Purkinje cell (primary cell): ENCODE measurements around the gene CDX1. TPM values are rescaled to one million over a fixed set of nuclear protein-coding genes. Genes with fewer than 3 reads are reported as not detected.

Source experiments
- polyA plus RNA-seq: library from polyadenylated mRNA; unstranded; fragments of >200 nt; fragmentation: Nextera tagmentation; gene quantifications from 2 replicates; pipeline ENCODE4 v1.2.1, GENCODE V29; 2014

CDX1 gene
- not detected in 2 replicates for polyA plus RNA-seq

DNA sequence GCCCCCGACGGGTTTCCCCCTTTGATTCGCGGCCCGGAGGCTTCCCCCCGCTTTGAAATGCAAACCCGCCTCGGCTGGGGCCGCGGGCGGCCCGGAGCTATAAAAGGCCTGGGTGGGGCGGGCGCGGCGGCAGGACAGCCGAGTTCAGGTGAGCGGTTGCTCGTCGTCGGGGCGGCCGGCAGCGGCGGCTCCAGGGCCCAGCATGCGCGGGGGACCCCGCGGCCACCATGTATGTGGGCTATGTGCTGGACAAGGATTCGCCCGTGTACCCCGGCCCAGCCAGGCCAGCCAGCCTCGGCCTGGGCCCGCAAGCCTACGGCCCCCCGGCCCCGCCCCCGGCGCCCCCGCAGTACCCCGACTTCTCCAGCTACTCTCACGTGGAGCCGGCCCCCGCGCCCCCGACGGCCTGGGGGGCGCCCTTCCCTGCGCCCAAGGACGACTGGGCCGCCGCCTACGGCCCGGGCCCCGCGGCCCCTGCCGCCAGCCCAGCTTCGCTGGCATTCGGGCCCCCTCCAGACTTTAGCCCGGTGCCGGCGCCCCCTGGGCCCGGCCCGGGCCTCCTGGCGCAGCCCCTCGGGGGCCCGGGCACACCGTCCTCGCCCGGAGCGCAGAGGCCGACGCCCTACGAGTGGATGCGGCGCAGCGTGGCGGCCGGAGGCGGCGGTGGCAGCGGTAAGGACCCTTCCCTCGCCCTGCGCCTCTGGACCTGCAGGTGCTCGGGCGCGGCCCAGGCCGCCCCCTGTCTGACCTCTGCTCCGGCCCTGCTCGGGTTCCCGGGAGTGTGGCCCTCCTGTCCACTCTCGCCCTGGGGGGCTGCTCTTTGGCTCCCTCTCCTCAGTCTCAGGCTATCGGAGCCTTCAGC lies at the start of gene CDX1:
TSS of gene CDX1 (plus strand) at position 129 of the 862 bp plus-strand sequence. CDS start at position 228, 99 bp downstream.

DNA sequence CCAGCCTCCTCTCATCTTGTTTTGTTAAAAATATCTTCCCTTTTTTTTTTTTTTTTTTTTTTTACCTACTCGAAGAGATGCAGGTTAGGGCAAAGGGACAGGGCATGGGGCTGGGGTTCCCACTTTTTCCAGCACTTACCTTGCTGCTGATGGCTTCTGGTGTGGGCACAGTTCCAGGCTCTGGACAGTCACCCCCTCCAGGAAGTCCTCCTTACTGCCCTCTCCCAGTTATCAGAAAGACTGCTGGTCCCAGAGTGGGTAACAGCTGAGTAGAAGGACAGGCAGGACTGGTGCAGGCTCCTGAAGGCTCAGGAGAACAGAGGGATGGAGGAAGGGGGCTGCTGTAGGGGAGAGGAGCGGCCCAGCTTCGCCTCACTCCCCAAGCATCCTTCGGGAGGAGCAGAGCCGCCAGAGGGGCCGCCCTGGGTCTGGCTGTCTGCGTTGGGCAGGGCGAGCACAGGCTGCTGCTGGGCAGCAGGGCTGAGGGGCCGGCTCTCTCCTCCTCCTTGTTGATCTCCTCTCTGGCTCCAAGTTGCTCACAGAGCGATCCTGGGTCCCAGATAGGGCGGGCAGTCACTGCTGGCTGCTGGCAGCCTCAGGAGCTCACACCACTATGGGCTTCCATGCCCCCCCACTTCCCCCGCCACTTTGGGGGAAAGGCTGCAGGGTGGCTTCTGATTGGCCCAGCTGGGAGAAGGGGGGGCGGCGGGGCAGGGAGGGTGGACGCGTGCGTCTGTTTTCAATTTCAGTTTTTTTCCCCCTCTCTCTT lies 11.1 kb upstream of the CDX1 start, which contains the start of gene PDGFRB:
TSS of gene PDGFRB (minus strand) at position 588 of the 769 bp plus-strand sequence. CDS start 18,798 bp downstream, outside the sequence.

DNA sequence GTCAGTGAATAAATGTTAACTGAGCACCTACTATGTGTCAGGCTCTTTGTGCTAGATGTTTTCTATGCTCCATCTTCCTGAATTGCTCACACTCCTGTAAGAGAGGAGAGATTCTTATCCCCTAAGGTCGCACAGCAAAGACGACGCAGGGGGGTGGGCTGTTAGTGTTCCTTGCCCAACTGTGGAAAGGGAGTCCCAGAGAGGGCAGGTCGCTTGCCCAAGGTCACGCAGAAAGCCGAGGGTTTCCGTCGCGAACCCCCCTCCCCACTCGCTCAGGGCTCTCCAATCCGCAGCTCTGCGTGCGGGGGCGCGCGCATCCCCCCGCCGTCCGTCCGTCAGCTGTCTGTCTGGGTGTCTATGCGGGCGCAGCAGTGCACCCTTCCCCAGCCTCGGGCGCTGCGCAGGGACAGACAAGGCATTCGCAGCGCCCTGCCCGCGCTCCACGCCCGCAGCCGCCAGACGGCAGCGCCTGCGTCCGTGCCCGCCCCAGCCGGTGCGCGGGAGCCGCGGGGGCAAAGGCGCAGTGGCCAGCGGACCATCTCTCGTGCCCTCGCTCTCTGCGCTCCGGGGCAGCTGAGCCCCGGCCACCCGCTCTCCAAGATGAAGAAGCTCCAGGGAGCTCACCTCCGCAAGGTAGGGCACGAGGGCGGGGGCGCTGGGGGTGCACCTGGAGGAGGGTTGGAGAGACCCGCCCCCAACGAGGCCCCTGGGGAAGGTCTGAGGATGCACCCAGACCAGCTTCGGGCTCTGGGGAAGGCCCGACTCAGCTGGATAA lies 23.3 kb downstream of the CDX1 start, which contains the start of gene SLC6A7:
TSS of gene SLC6A7 (plus strand) at position 335 of the 775 bp plus-strand sequence. CDS start at position 601, 266 bp downstream.

Other genes with a start within 250 kb of the CDX1 start
- not detected in 2 replicates for gene PDE6A, start 222.0 kb upstream of the CDX1 start, polyA plus RNA-seq
- 1.0 and 1.5 TPM in 2 replicates for gene SLC26A2, start 206.0 kb upstream of the CDX1 start, polyA plus RNA-seq
- gene TIGD6, start 166.1 kb upstream of the CDX1 start, polyA plus RNA-seq = 1.9 and 2.6 TPM in 2 replicates
- gene HMGXB3, start 166.0 kb upstream of the CDX1 start, polyA plus RNA-seq = 1.4 and 2.5 TPM in 2 replicates
- gene CSF1R, start 80.2 kb upstream of the CDX1 start, polyA plus RNA-seq = 0.25 and 0.27 TPM in 2 replicates
- 1.7 and 2.1 TPM in 2 replicates for gene PDGFRB, start 10.9 kb upstream of the CDX1 start, polyA plus RNA-seq
- gene SLC6A7, start 23.3 kb downstream of the CDX1 start, polyA plus RNA-seq = 0.65 TPM in 1 of 2 replicates, not detected in the other
- 6.8 and 39.5 TPM in 2 replicates for gene CAMK2A, start 123.0 kb downstream of the CDX1 start, polyA plus RNA-seq
- gene ARSI, start 136.1 kb downstream of the CDX1 start, polyA plus RNA-seq = not detected in 2 replicates
- 5.8 and 6.0 TPM in 2 replicates for gene TCOF1, start 190.9 kb downstream of the CDX1 start, polyA plus RNA-seq
- 47.4 and 53.5 TPM in 2 replicates for gene CD74, start 246.1 kb downstream of the CDX1 start, polyA plus RNA-seq